Activated CD4-positive, alpha-beta memory T cell treated with anti-CD3 and anti-CD28 coated beads for 36 hours (primary cell): ENCODE measurements around the gene MKRN2OS. TPM values are rescaled to one million over a fixed set of nuclear protein-coding genes. Genes with fewer than 3 reads are reported as not detected.

Experiments
- total RNA-seq, 2 experiments: library from RNA; stranded (reverse); gene quantifications; one replicate each; pipeline ENCODE4 v1.2.3, GENCODE V29; 2021

Gene MKRN2OS
- total RNA-seq, 2 experiments from 2014 or later = not detected

Other genes starting within 250 kb of the MKRN2OS start
- 10 to 100 TPM; 13.8 to 15.4 TPM for gene TSEN2, start 61.0 kb downstream of the MKRN2OS start, total RNA-seq
- 10 to 100 TPM; 28.5 to 30.1 TPM for gene MKRN2, start 11.6 kb upstream of the MKRN2OS start, total RNA-seq
- gene RAF1, start 118.6 kb upstream of the MKRN2OS start, total RNA-seq = 10 to 100 TPM; 64.6 to 66.9 TPM
- not detected for gene TMEM40, start 213.8 kb upstream of the MKRN2OS start, total RNA-seq